GM12865 (cell line): Measurements from ENCODE around the gene MAGI1.

ENCODE experiments used
- DNase-seq: peaks from one replicate; pipeline ENCODE4 v3.0.0; 2010; ENCODE audit warnings: low read depth
- H3K4me3 ChIP-seq: 2 replicates; pipeline ENCODE4 v1.5.1; 2011; ENCODE audit warnings: mild to moderate bottlenecking, low read depth, low read length, control low read depth
- CTCF ChIP-seq: IDR thresholded peaks from 2 replicates; pipeline ENCODE4 v1.5.1; 2011; ENCODE audit warnings: low read length, control low read depth, low read depth, inconsistent platforms; ENCODE audit not compliant: insufficient read depth; ENCODE audit errors: missing control alignments

The MAGI1 gene

GRCh38 chr3:65576228-65576627 lies 462.5 kb downstream of the MAGI1 start:
- DNase-seq, result no peak
- TF ChIP-seq CTCF, result no peak
- H3K4me3 ChIP-seq, result no peak overlapping the region

GRCh38 chr3:65575376-65575840 lies 463.3 kb downstream of the MAGI1 start:
- no peak for TF ChIP-seq CTCF
- no peak for DNase-seq
- no peak overlapping the region for H3K4me3 ChIP-seq

- DNase-seq, result no peak
- H3K4me3 ChIP-seq, result no peak overlapping the region
- no peak for TF ChIP-seq CTCF
These were observed 465.1 kb downstream of the MAGI1 start for GRCh38 chr3:65573548-65574116.

GRCh38 chr3:65572175-65572777 lies 466.4 kb downstream of the MAGI1 start:
- TF ChIP-seq CTCF, result no peak
- no peak overlapping the region for H3K4me3 ChIP-seq
- DNase-seq, result no peak

- H3K4me3 ChIP-seq, result no peak overlapping the region
- no peak for TF ChIP-seq CTCF
- DNase-seq, result no peak
These were observed 468.8 kb downstream of the MAGI1 start for GRCh38 chr3:65569845-65570405.

GRCh38 chr3:65569129-65569528 lies 469.6 kb downstream of the MAGI1 start:
- no peak for DNase-seq
- TF ChIP-seq CTCF, result no peak
- no peak overlapping the region for H3K4me3 ChIP-seq
